GM21723 (cell line): ENCODE measurements around the gene SLC34A3.

Experiments
- ATAC-seq: cut with Tn5 transposase; IDR thresholded peaks from one replicate; pipeline ENCODE4 v1.9.1; 2021; ENCODE audit warnings: mild to moderate bottlenecking, moderate library complexity; ENCODE audit not compliant: unreplicated experiment

Gene SLC34A3

DNA sequence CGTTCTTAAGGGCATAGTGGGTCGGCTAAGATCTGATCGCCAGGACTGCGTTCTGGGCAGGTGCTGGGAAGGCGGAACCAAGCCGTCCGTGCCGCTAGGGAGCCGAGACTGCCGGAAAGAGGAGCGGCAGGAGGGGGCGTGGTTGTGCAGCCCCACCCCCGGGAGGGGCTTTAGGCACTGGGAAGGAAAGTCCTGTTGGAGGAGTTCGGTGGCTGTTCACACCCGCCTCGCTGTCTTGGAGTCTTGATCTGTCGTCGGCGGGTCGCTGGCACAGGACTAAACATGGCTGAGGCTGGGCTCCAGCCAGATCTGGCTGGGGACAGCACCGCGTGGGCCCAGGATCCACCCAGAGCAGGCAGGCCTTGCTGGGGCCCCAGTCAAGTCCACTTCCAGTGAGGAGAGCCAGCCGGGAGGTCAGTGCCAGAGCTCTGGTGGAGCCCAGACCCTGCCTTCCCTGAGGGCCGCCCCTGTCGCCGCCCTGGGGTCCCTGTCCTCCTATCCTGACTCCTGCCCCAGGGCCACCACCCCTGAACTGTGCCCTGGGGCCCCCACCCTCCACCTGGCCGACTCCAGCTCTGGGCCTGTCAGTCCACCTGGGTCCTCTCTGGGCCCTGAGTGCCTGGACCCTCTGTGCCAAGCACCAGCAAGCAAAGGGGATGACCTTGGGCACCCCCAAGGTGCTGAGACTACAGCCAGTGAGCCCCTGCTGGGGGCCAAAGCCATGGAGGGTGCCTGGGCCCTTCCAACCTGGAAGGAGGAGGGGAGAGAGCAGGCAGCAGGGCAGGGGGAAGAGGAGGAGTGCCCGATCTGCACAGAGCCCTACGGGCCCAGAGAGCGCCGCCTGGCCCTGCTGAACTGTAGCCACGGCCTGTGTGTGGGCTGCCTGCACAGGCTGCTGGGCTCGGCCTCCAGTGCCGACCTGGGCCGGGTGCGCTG, 13.2 kb upstream of the SLC34A3 start:
- ATAC-seq, result no peak

DNA sequence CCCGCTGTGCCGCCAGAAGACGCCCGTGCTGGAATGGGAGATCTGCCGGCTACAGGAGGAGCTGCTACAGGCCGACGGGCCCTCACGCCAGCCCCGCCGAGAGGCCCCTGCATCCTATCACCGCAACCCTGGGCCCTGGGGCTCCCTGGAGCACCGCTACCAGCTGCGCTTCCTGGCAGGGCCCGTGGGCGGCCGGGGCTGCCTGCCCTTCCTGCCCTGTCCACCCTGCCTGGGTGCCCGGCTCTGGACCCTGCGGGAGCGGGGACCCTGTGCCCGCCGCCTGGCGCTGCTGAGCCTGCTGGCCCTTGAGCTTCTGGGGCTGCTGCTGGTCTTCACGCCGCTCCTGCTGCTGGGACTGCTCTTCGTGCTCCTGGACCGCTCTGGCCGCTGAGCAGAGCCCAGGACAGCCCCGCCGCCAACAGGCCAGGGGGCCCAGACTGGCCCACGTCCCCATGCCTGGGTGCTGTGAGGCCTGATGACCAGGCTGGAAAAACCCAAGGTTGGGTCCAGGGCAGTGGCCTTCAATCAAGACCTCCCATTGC, 12.4 kb upstream of the SLC34A3 start:
- ATAC-seq, result no peak

DNA sequence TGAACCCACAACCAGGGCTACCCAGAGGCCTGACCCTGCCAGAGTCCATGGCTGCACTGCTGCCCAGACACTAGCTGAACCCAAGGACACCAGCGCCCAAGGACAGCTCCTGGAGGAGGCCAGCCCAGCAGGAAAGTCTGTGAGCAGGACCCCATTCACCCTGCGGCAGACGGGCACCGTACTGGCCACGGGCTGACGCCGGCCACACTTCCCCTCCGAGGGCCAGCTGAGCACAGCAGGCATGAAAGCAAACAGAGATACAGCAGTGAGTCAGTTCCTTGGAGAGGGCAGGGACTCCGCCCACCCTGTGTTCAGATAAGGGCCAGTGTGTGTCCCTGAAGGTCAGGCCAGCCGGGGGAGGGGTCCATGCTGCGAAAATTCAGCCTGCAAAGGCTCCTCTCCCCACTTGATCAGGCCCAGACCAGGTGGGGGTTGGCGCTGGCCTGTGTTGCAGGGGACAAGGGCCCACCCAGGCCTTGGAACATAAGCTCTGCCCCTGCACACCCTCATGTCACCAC, 11.9 kb upstream of the SLC34A3 start:
- ATAC-seq, result no peak

DNA sequence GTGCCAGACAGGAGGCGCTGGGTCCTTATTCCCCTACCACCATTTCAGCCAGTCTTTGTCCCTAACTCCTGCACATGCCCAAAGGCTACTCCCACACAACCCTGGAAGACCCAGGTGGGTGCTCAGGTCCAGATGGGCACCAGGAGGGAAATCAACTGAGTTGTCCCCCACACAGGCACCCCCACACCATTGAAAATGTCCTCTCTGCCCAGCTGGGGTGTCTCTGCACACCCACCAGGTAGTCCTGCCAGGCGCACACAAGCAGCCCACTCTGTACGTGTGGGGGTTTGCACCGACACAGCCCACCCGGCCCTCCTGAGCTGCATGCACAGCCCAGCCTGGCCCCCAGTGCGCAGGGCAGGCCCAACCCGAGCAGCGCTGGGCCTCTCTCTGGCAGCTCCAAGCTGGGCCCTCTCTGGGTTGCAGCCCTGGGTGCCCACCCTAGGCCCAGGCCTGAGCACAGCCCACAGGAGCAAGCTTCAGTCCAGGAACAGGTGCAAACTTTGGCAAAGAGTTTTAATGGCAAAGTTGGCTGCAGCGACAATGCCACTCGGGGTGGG, 10.9 kb upstream of the SLC34A3 start:
- no peak for ATAC-seq

DNA sequence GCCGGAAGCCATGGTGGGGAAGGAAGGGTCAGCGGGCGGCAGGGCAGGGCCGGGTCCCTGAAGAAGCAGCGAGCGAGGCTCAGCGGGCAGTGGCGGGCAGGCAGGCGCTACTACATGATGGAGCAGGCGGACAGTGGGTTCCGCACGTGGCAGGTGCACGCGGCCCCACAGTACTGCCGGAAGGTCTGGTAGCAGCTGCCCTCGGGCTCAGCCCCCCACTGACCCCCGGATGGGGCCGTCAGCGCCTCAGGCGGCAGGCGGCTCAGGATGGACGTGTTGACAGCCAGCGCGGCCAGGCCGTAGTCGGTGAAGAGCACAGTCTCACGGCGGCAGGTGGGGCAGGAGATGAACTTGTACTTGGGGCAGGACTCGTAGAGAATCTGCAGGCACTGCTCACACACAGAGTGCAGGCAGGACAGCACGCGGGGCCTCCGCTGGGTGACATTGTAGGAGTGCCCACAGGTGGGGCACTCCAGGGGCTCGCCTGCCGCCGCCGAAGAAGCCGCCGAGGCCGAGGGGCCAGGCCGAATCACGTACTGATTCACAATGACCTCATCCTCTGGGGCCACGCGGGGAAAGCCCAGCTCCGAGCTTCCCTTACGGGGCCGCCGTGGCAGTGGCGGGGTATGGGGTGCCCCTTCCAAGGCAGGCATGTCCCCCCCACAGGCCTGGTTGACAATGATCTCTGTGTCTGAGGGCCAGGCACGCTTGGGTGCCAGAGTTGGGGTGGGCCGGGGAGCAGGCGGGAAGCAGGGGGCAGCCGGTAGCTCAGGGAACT, 10.2 kb upstream of the SLC34A3 start:
- no peak for ATAC-seq

DNA sequence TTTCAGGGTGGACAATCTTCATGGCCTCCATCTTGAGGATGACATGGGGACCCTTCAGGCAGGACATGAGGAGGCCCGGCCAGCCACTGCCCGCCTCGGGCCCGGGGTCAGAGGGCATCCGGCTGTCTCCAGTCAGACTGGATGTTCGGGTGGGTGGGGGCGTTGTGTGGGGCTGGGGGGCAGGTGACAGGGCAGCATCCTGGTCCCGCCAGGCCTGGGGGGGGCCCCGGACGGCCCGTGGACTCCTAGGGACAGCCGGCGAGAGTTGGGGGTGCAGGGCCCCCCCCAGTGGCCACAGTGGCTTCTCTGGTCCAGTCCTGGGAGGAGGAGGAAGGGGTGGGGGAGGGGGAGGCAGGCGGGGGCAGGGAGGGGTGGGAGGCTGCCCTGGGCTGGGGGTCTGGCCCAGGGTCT, 9.6 kb upstream of the SLC34A3 start:
- ATAC-seq, result no peak

DNA sequence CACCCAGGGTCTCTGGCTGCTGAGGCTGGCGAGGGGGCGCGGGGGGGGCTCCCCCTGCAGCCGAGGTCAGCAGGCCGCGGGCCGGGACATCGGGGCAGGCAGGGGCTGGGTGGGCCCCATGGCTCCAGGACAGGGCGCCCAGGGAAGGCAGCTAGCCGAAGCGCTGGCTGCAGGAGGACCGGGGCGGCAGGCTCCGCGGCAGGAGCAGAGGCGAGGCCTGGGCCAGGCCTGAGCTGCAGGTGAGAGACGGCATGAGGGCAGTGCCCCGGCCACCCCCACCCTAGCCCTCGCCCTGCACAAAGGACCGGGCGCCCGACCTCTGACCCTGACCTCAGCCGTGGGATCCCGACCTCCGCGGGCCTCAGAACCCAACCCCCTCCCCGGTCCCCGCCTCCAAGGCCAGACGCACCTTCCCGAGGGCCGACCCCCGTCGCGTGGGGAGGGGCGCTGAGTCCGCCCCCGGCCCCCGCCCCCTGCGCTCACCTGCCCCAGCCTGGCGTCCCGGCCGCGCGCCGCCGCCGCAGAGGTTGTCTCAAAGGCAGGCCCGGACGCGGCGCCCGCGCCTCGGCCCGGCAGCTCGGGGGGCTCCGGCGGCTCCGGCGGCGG, 9.1 kb upstream of the SLC34A3 start:
- no peak for ATAC-seq

DNA sequence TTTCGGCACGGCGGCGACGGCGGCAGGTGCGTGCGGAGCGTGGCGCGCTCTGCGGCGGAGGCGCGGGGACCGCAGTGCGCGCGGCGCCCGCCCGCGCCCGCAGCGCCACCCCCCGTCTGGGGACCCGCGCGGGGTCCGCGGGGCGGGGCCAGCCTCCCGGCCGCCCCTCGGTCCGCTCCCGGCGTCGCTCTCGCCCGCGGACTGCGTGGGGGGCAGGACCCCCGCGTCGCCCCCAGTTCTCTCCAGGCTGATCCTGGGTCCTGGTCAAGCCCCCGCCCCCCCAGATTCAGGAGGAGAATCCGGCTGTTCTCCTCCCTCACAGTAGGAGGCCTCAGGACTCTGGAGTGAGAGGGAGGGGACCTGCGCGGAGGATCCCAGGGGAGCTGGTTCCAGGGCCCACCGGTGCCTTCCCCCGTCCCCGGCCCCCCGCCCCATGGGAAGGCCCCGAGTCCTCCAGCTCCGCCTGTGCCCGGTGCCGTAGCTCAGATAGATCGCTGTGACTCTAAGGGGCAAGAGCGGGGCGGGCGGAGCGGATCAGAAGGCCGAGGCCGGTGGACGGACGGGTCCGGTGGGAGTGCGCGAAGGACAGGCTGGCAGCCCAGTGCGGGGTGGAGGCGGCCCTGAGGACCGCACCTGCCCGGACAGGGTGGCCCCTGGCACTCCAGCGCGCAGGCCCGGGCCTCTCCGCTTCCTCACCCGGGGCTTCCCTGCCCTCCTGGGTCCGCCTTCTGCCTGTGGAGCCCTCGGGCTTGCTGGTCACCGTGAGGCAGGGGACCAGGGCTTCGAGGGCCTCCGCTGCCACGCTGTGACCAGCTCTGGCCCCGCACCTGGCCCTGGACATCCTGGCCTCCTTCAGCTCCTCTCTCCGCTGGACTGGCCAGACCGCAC, 8.3 kb upstream of the SLC34A3 start, which contains the start of gene RNF208:
RNF208 (minus strand) TSS at position 51 of the 888 bp plus-strand sequence. CDS start 1,028 bp downstream, outside the sequence.
- ATAC-seq, result no peak

DNA sequence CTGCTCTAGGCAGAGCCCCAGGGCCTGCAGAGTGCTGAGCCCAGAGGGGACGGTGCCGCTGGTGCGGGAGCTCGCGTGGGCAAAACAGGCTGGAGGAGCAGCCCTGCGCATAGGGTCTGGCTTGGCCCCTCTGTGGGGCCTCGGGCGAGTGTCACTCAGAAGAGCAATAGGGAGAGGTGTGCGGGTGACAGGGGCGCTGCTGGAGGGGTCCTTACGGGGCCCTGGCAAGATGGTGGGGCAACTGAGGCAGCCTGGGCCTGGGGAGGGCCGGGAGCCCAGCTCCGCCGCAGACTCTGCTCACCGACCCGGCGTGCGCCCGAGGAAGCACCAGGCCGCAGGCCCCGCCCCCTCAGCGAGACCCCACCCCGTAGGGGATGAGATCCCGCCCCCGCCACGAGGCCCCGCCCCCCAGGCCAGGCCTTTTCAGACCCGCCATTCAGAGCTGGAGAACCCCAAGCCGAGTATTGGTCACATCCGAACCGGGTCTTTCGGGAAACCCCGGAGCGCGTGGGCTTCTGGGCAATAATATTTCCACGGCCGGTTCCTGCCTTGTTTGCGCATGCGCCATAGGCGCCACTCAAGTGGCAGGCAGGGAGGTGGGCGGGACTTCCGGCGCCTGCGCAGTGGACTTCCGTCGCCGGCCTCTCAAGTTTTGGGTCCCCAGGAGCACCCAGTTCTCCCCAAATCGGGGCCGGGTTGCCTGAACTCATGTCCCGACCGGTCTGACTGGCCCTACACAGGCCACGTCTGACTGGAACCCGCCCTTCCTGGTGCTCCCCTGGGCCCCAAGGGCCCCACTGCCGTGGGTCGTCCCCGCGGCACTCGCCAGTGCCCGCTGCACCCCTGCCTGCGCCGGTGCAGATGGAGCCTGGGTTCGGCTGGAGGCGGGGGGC, 7.4 kb upstream of the SLC34A3 start:
- peak; percentile 64 for ATAC-seq

DNA sequence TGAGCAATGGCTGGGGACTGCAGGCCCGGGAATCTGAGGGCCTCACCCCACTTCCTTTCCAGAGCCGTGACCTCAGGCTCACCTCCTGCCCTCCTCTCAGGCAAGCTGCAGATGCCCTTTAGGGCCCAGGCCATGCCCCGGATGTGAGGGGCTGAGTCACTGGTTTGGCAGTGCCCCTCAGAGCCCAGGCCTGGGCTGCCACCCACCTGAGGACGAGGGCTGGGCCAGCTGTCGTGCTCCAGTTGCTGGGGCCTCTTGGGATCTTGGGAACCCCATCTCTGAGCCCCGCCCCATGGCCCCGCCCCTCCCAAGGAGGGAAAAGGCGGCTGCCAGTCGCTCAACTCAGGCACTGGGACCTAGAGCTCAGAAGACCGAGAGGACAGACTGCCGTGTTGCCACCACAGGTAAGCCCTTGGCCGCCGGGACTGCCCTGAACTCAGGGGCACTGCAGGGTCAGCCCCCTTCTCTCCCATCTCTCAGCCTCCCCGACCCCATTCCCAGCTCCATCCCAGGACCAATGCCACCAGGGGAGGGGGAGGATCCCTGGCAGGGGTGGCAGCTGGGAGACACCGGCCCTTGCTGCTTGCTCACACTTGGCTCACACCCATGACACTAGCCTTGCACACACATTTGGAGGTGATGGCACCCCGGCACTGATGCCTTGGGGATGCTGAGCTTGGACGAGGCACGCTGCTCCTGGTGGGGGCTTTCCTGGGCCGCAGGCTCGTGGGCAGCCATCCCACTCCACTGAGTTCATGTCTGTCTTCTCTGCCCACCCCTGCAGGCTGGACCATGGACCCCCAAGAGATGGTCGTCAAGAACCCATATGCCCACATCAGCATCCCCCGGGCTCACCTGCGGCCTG, 5.6 kb upstream of the SLC34A3 start, which contains the start of gene CYSRT1:
CYSRT1 (plus strand) TSS at position 345 of the 865 bp plus-strand sequence; CDS start at position 793, 448 bp downstream.
- no peak for ATAC-seq

DNA sequence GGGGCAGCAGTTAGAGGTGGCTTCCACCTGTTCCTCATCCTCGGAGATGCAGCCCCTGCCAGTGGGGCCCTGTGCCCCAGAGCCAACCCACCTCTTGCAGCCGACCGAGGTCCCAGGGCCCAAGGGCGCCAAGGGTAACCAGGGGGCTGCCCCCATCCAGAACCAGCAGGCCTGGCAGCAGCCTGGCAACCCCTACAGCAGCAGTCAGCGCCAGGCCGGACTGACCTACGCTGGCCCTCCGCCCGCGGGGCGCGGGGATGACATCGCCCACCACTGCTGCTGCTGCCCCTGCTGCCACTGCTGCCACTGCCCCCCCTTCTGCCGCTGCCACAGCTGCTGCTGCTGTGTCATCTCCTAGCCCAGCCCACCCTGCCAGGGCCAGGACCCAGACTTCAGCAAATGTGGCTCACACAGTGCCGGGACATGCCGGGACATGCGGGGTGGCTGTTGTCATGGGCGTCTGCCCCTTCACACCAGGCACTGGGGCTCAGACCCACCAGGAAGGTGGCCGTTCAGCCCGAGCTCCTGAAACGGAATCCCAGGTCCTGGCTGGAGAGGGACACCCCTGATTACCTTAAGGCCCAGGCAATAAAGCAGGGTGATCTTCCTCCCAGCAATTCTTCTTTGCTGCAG, 4.9 kb upstream of the SLC34A3 start:
- no peak for ATAC-seq

DNA sequence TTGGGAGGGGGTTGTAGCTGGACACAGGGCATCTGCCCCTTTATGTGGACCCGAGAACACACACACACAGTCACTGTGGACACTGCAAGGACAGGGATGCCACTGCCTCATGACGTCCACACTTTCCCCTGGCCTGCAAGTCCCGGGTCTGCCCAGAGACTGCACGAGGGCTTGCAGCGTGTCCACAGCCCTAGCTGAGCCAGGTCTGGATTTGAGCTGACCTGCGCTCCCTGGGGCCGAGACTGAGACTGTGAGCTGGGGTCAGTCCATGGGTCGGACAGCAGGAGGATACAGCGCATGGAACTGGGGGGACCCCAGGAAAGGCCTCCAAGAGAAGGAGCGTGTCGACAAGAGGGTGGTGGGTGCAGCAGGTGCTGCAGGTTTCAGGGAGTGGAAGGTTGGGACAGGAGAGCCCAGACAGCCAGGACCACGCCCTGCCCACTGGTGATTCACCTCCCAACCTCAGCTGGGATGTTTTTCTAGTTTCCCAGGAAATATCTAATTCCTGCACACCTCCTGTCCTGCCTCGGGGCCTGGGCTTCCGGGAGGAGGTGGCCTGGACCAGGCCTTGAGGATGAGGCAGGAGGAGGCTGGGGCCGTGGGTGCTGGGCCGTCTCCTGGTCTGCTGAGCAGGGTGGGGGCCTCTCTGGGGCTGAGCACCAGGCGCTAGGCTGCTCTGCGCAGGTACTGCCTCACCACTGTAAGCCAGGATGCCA, 4.2 kb upstream of the SLC34A3 start:
- ATAC-seq, result no peak

DNA sequence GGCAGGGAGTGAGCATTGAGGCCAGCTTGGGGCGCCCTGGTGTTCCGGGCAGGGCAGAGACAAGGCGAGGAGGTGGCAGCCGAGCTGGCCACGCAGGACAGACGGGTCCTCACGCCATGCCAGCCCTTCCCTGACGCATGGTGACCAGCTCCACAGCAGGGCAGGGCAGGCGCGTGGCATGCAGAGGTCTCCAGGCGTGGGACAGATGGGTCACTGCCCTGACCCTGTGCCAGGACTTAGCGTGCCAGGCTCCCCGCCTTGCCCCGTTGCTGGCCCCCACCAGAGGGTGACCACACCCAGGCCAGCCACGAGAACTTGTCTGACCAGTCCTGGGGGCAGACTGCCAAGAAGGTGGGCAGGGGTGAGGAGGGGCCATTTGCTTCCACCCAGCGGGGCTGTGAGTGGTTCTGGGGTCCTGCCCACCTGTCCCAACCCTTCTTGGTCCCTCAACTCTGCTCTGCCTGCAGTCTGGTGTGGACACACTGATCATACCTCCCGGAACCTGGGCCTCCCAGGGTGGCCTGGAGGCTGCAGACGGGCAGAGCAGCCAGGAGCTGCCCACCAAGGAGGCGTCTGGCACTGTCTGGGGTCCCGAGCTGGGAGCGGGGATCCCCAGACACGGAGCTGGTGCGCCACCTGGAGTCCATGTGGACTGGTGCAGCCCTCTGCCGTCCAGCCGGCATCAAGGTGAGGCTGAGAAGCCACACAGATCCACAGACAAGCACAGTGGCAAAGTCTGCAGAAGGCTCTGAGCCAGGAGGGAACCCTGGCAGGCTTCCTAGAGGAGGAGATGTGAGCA, 3.4 kb upstream of the SLC34A3 start, which contains the start of gene RNF224:
RNF224 (plus strand) TSS at position 449 of the 799 bp plus-strand sequence. CDS start 834 bp downstream, outside the sequence.
- no peak for ATAC-seq

DNA sequence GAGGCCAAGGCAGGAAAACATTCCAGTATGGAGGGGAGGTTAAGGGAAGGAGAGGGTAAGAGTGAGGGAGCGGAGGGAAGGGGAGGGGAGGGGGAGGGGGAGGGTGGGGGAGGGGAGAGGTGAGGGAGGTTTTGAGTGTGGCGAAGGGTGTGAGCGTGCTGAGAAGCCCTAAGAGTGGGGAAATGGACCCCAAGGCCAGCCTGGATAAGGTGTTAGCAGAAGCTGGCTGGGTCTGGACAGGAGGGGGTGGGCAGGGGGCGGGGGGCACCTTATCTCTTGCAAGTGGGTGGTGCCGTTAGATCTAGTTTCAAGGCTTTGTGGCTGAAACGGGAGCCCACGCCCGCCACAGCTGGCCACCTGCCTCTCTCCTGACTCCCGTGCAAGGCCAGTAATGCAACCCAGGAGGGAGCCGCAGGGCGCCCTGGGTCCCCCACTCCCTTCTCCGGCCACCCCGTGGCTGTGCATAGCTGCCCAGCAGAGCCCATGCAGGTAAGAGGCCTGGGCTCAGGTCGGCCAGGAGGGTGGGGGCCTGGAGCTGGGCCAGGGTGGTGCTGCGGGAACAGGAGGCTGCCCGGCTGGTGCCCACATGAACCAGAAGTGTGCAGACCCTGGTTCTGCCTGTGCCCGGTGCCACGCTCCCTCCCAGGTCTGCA, 2.7 kb upstream of the SLC34A3 start:
- ATAC-seq, result no peak

DNA sequence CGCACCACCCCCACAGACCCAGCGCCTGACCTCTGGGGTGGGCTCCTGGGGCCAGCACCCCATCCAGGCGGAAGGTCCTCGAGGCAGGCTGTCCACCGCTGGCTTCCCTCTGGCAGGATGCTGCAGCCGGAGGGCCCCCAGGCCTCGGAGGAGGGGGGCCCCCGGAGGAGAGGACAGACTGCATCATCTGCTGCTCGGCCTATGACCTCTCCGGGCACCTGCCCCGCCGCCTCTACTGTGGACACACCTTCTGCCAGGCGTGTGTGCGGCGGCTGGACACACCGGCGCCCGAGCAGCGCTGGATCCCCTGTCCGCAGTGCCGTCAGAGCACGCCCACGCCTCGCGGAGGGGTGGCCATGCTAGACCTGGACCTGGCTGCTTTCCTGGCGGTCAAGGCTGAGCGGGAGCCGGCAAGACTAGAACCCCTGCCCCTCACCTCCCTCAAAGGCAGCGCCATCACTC, 2.2 kb upstream of the SLC34A3 start:
- no peak for ATAC-seq
